HepG2 (cell line): ENCODE measurements around the gene MYOF. TPM values are rescaled to one million over a fixed set of nuclear protein-coding genes. Genes with fewer than 3 reads are reported as not detected.

Experiments
- ATAC-seq: fragments of 200-7000 bp; cut with Tn5 transposase; 3 replicates; pipeline ENCODE4 v1.9.1; 2020; ENCODE audit warnings: mild to moderate bottlenecking, moderate library complexity
- BruUV-seq: library from RNA; stranded (reverse); fragments of 400-500 nt; replicated peaks from 2 replicates; lab custom pipeline; 2021; lab: Mats Ljungman, UMichigan
- CTCF ChIA-PET: fragments of 300-600 bp; formaldehyde crosslinking; extraction: SDS; loops from one replicate; lab custom pipeline; 2021; ENCODE audit warnings: low total read pairs, inconsistent platforms, low intra/inter-chr PET ratio; lab: Yijun Ruan, JAX
- POLR2A ChIA-PET: fragments of 350-600 bp; sonication (Branson Sonifier 250); formaldehyde crosslinking; loops from one replicate; lab custom pipeline; 2020; ENCODE audit warnings: antibody characterized with exemption, inconsistent platforms; lab: Yijun Ruan, JAX
- DNase-seq: peaks from one replicate; pipeline ENCODE4 v3.0.0-alpha.2; 2015; ENCODE audit warnings: low spot score
- FAIRE-seq: peaks from 3 replicates; lab custom pipeline; 2011; peaks lifted over from hg19 to GRCh38; lab: Jason Lieb, UNC
- H2AFZ ChIP-seq: one replicate; pipeline ENCODE4 v1.6.1; 2011; ENCODE audit warnings: low read length, inconsistent platforms
- H3K27ac ChIP-seq: fragments of 300-600 bp; 3 replicates; pipeline ENCODE4 v1.8.0; 2011; ENCODE audit warnings: mixed run types, mild to moderate bottlenecking, mixed read lengths, low read length, inconsistent platforms; ENCODE audit not compliant: insufficient read depth; ENCODE audit errors: extremely low read length
- H3K27me3 ChIP-seq, 2 experiments: fragments of 200-600 bp in 1 of 2; 2 replicates in 1 of 2; 3 replicates in 1 of 2; pipeline versions ENCODE4 v1.6.0 to v1.8.0; 2011; ENCODE audit warnings: low read length in 2 of 2, mild to moderate bottlenecking in 2 of 2, moderate library complexity in 2 of 2, inconsistent platforms in 1 of 2; ENCODE audit not compliant: insufficient read depth in 2 of 2, control insufficient read depth in 1 of 2
- H3K36me3 ChIP-seq, 2 experiments: fragments of 200-600 bp in 1 of 2; replicated peaks in 1 of 2; 2 replicates in 1 of 2; 3 replicates in 1 of 2; pipeline versions ENCODE4 v1.5.1 to v1.8.0; 2011; ENCODE audit warnings: low read length in 2 of 2, inconsistent platforms in 1 of 2; ENCODE audit not compliant: insufficient read depth in 2 of 2, control insufficient read depth in 1 of 2
- H3K4me1 ChIP-seq: 2 replicates; pipeline ENCODE4 v1.5.1; 2012; ENCODE audit warnings: low read length, inconsistent platforms; ENCODE audit not compliant: insufficient read depth
- H3K4me2 ChIP-seq: 2 replicates; pipeline ENCODE4 v1.6.0; 2011; ENCODE audit warnings: low read depth, low read length, inconsistent platforms
- H3K4me3 ChIP-seq, 3 experiments: fragments of 200-600 bp in 1 of 3; sonication (generic), shearing (Covaris generic) in 1 of 3; replicated peaks in 1 of 3; 2 replicates each; pipeline ENCODE4 v1.5.1; 2011 to 2016; ENCODE audit warnings: low read length in 3 of 3, inconsistent platforms in 2 of 3, low read depth in 2 of 3, mild to moderate bottlenecking in 2 of 3, control low read depth in 1 of 3, mixed read lengths in 1 of 3; ENCODE audit not compliant: insufficient read depth in 1 of 3
- H3K79me2 ChIP-seq: one replicate; pipeline ENCODE4 v1.6.1; 2011; ENCODE audit warnings: low read length, inconsistent platforms; ENCODE audit not compliant: insufficient read depth
- H3K9ac ChIP-seq: 2 replicates; pipeline ENCODE4 v1.6.0; 2011; ENCODE audit warnings: mild to moderate bottlenecking, low read depth, low read length, inconsistent platforms; ENCODE audit not compliant: insufficient read depth
- H3K9me3 ChIP-seq: 2 replicates; pipeline ENCODE4 v1.5.1; 2012; ENCODE audit warnings: mild to moderate bottlenecking, low read length
- H4K20me1 ChIP-seq: 2 replicates; pipeline ENCODE4 v1.6.0; 2011; ENCODE audit warnings: inconsistent platforms, mild to moderate bottlenecking, low read length, moderate library complexity; ENCODE audit not compliant: insufficient read depth
- AHR ChIP-seq: IDR thresholded peaks from 2 replicates; pipeline ENCODE4 v1.6.1; 2018; ENCODE audit warnings: missing genetic modification reagents, missing compliant biosample characterization
- FOSL2 ChIP-seq: sonication (generic); formaldehyde crosslinking; IDR thresholded peaks from 2 replicates; pipeline ENCODE4 v1.4.0; 2020; ENCODE audit warnings: missing genetic modification reagents
- GATA4 ChIP-seq: sonication (generic); IDR thresholded peaks from 2 replicates; pipeline ENCODE4 v1.6.1; 2016; ENCODE audit warnings: antibody characterized with exemption, low read depth, borderline replicate concordance
- ZBTB21 ChIP-seq: sonication (generic); formaldehyde crosslinking; IDR thresholded peaks from 2 replicates; pipeline ENCODE4 v1.4.0; 2020; ENCODE audit warnings: missing genetic modification reagents
- ZNF253 ChIP-seq: sonication (generic); formaldehyde crosslinking; IDR thresholded peaks from 2 replicates; pipeline ENCODE4 v1.8.0; 2022; ENCODE audit warnings: mild to moderate bottlenecking, missing genetic modification reagents, borderline replicate concordance
- WGBS: methylation state at CpG from one replicate; pipeline ENCODE4 v1.1.6; 2017; ENCODE audit warnings: low lambda C conversion rate; 5-methylcytosine and 5-hydroxymethylcytosine counted together
- in situ Hi-C: cut with HindIII; loops from 2 replicates; pipeline ENCODE4 v1.10.0; 2017; ENCODE audit warnings: low pct_unique_long_range_greater_than_20kb; ENCODE audit not compliant: extremely low pct_ligation_motif_present
- intact Hi-C: fragments of 100-400 bp; cut with micrococcal nuclease; formaldehyde crosslinking; loops from one replicate; pipeline ENCODE4 v1.10.0; 2022; ENCODE audit not compliant: unreplicated experiment
- polyA plus RNA-seq, 8 experiments: library from polyadenylated mRNA; depleted of rRNA in 3 of 8; stranded (reverse) in 7 of 8; unstranded in 1 of 8; fragments of >200 nt; fragmentation: Illumina TruSeq in 4 of 8; extraction: Trizol in 4 of 8; gene quantifications; 2 replicates each; pipeline versions ENCODE4 v1.2.1 to v1.2.3, GENCODE V29; 2011 to 2016; ENCODE audit warnings: low read depth in 4 of 8, missing spikeins in 1 of 8, mixed read lengths in 1 of 8; ENCODE audit not compliant: insufficient read depth in 1 of 8
- total RNA-seq, 5 experiments: library from RNA; depleted of rRNA; stranded (reverse); fragments of >200 nt; fragmentation: Illumina TruSeq; extraction: Trizol; gene quantifications; 2 replicates each; pipeline ENCODE4 v1.2.3, GENCODE V29; 2016; ENCODE audit warnings: low read depth in 1 of 5
- TF ChIP-seq, protein P1 (sequence below): sonication (generic); formaldehyde crosslinking; IDR thresholded peaks from 2 replicates; pipeline ENCODE4 v1.5.0; 2020; ENCODE audit warnings: missing genetic modification reagents

Gene MYOF
- total and polyA plus RNA-seq, 2 of the 13 experiments (the other 11 are each of a cell fraction or from before 2014, with no cell fraction given): 0.18 to 0.42 TPM

DNA sequence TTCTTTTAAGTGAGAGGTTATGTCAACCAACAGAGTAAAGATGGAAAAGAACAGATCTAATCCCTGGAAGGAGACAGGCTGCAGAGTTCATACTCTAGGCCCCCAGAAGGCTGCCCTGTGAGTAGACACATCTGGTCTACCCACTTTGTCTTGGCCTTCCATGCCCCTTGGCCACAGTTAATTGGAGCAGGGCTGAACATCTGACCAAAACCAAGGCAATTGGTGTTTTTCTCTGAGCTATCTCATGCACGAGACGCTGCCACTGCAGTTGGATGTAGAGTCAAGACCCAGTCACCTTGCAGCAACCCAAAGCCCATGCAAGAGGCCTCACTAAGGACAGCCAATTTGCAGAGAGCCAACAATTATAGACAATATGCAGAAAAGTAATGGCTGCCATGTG lies 9.0 kb downstream of the MYOF start:
- FAIRE-seq (no peak), ATAC-seq (no peak), DNase-seq (no peak)
- H4K20me1 ChIP-seq: no peaks in the 10 kb centered on the region
- H3K27me3 ChIP-seq: no peaks in the 10 kb centered on the region
- H3K4me3 ChIP-seq: no peak overlapping the region
- intact Hi-C loops: no loop called here
- no peaks in the 10 kb centered on the region for H3K79me2 ChIP-seq
- in situ Hi-C loops: no loop called here
- H3K36me3 ChIP-seq: no peaks in the 10 kb centered on the region
- POLR2A ChIA-PET: no interaction called here
- no peaks in the 10 kb centered on the region for H3K9me3 ChIP-seq
- no peak overlapping the region for H3K4me2 ChIP-seq
- 89% methylated on average over 2 of the region's 2 CpGs for WGBS
- H3K4me1 ChIP-seq: no peaks in the 10 kb centered on the region
- H3K9ac ChIP-seq: no peak overlapping the region
- no TSS peak for BruUV-seq
- H3K27ac ChIP-seq: no peak overlapping the region
- no peak overlapping the region for H2AFZ ChIP-seq
- CTCF ChIA-PET: no interaction called here
- TF ChIP-seq ZBTB21 (CRISPR knock-in tag) (no peak), GATA4 (no peak), AHR (CRISPR knock-in tag) (no peak)
- TF ChIP-seq, protein P1, sequence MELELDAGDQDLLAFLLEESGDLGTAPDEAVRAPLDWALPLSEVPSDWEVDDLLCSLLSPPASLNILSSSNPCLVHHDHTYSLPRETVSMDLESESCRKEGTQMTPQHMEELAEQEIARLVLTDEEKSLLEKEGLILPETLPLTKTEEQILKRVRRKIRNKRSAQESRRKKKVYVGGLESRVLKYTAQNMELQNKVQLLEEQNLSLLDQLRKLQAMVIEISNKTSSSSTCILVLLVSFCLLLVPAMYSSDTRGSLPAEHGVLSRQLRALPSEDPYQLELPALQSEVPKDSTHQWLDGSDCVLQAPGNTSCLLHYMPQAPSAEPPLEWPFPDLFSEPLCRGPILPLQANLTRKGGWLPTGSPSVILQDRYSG (CRISPR knock-in tag): no peak
- TF ChIP-seq, all 625 proteins: peak for 0

DNA sequence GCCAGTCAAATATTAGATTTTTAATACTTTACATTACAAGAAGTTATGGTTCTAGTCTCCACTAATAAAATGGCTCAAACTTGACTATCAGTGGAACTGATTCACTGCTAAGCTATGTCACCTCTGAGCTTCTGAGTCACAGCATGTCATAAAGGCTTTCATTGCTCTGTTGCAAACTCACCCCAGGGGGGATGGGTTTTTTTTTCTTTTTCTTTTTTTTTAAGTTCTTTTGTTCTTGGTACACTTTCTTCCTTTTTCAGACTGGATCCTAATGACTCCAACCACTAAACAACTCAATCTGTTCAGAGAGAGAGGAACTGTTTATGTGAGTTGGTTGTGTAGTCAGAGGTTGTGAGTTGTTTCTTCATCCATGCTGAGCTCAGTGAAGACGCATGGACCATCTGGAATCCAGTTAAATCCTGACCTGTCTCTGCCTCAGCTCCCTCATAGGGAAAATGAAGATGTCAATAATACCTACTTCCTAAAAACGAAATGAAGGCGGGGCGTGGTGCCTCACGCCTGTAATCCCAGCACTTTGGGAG lies 11.0 kb downstream of the MYOF start:
- H4K20me1 ChIP-seq: no peaks in the 10 kb centered on the region
- CTCF ChIA-PET: no interaction called here
- BruUV-seq: no TSS peak
- H3K27me3 ChIP-seq: no peaks in the 10 kb centered on the region
- in situ Hi-C loops: no loop called here
- DNase-seq (peak; percentile 59), FAIRE-seq (no peak), ATAC-seq (no peak; the same call in 2 of the 3 replicates)
- no peaks in the 10 kb centered on the region for H3K36me3 ChIP-seq
- H3K27ac ChIP-seq: no peak overlapping the region
- no peak overlapping the region for H2AFZ ChIP-seq
- no peaks in the 10 kb centered on the region for H3K9me3 ChIP-seq
- peaks cover 3% of the 10 kb centered on the region; the same call in 1 of the 2 replicates for H3K4me1 ChIP-seq
- POLR2A ChIA-PET: interaction anchor here (1.3 to 1.4 kb wide), 2 partner anchors 25 to 34 kb away, joined by 3 to 4 read pairs; no protein-coding TSS in a partner anchor
- no peak overlapping the region for H3K4me2 ChIP-seq
- no peak overlapping the region for H3K9ac ChIP-seq
- intact Hi-C loops: no loop called here
- no peak overlapping the region for H3K4me3 ChIP-seq
- H3K79me2 ChIP-seq: no peaks in the 10 kb centered on the region
- WGBS: 20% methylated on average over 5 of the region's 5 CpGs
- TF ChIP-seq ZNF253 (CRISPR knock-in tag) (no peak), FOSL2 (CRISPR knock-in tag) (peak; percentile 85)
